Measurements from ENCODE around the gene CLEC18A.

Gene CLEC18A

DNA sequence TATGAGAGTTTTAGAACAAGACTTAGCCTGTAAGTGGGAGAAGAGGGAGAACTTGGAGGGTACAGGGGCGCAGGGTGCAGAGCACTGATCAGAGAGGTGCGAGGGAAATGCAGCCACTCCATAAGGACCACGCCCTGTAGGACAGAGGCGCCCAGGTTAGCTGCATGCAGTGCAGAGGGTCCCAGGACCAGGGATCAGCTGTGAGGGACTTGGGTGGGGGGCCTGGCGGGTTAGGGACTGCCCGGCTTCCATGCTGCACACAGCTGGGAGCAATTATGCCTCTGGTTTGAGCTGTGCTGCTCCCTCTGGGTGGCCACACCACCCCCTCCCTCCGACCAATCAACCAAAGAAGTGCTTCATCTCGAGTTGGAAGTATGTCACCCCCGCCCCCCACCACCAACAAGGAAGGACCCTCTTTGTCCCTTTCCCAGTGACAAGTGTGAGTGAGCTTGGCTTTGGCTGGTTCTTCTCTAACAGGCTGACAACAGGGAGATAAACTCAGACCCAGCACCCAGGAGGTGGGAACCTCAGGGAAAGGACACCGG is 22.2 kb upstream of the CLEC18A start:
- no peak for DNase-seq
- in situ Hi-C loops (cut with MboI; ENCODE audit: low pct_unique_long_range_greater_than_20kb, low sequenced_read_pairs): no loop called here

DNA sequence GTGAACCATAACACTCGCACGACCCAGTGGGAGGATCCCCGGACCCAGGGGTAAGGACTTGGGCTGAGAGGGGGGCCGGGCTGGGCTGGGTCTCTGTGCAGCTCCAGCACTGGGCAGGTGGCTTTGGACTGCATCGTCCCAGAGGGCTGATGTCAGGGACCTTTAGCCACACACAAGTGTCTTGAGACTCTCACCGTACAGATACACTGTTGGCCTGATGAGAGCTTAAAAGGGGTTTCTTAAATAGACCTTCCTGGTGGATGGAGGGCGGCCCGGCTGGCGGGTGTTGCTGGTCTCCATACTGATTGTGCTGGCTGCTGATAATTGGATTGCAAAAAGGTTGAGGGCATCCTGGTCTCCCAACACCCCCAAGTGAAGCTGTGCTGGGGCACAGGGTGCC is 21.7 kb upstream of the CLEC18A start:
- in situ Hi-C loops (cut with MboI; ENCODE audit: low pct_unique_long_range_greater_than_20kb, low sequenced_read_pairs): no loop called here
- DNase-seq: no peak

DNA sequence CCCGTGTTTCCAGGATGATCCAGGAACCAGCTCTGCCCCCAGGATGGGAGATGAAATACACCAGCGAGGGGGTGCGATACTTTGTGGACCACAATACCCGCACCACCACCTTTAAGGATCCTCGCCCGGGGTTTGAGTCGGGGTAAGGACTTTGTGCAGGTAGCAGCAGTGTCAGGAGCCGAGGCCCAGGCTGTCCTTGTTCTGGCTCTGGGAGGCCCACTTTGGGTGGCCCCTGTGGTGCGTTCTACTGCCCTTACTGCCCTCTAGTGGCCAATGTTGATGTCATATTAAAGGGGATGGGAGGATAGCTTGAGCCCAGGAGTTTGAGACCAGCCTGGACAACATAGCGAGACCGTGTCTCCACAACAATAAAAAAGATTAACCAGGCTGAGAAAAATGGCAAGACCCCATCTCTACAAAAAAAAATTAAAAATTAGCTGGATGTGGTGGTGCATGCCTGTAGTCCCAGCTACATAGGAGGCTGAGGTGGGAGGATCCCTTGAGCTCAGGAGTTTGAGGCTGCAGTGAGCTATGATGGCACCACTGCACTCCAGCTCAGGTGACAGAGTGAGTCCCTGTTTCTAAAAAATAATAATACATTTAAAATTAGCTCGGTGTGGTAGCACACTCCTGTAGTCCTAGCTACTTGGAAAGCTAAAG is 20.9 kb upstream of the CLEC18A start:
- DNase-seq: peak; percentile 65
- in situ Hi-C loops (cut with MboI; ENCODE audit: low pct_unique_long_range_greater_than_20kb, low sequenced_read_pairs): no loop called here

DNA sequence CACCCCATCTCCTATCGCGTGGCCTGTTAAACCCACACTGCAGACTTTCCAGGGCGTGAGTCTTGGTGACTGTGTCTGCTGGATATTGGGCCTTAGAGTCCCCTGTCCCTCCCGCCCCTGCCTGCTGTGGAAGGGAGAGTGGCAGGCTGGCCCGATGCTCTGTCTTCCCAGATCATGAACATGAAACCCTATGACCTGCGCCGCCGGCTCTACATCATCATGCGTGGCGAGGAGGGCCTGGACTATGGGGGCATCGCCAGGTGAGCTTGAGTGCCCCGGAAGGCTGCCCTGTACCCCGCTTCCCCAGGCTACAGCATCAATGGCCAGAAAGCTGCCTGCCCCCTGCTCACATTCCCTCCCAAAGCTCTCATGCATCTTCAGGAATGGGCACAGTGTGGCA is 19.5 kb upstream of the CLEC18A start:
- in situ Hi-C loops (cut with MboI; ENCODE audit: low pct_unique_long_range_greater_than_20kb, low sequenced_read_pairs): no loop called here
- DNase-seq: no peak

DNA sequence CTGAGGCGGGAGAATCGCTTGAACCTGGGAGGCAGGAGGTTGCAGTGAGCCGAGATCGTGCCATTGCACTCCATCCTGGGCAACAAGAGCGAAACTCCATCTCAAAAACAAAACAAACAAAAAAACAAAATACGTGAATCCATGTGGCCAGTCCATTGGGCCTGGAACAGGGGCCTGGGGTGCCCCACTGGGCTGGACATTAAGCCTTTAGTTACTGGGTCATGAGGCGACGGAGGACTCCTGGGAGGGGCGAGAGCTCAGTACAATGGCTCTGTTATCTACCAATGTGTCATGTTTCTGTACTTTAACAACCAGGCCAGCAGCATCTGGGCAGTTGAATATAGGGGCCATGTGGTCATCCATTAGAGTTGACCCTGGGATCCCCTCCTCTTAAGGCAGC is 18.9 kb upstream of the CLEC18A start:
- no peak for DNase-seq
- in situ Hi-C loops (cut with MboI; ENCODE audit: low pct_unique_long_range_greater_than_20kb, low sequenced_read_pairs): no loop called here

DNA sequence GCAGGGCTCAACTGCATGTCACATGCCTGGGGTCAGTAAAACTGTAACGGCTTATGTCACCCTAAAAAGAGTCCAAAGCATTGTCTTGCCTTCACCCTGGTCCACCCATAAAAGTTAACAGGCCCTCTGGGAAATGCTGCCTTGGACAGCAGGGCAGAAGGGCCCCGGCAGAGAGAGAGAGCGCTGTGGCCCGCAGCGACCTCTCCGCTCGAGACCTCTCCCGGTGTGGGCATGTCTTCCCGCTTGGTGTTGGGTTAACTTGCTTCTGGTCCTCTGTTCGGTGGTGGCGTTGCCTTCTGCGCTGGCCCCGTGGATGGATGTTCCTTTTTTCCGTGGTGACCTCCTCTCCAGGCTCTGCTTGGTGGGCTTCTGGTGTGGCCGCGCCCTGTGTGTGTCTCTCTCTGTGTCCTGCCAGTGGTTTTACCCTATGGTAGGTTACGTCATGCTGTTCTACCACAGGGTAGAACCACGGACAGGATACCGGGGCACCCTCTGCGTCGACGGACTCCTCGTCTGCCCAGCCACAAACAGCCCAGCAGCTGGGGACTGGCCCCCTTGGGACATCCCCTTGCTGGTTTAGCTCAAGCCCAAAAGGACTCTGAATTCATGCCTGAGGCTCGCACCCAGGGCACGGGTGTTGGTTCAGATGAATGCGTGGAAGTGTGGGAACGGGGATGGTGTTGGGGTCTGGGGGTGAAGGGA is 18.3 kb upstream of the CLEC18A start:
- no peak for DNase-seq
- in situ Hi-C loops (cut with MboI; ENCODE audit: low pct_unique_long_range_greater_than_20kb, low sequenced_read_pairs): no loop called here

DNA sequence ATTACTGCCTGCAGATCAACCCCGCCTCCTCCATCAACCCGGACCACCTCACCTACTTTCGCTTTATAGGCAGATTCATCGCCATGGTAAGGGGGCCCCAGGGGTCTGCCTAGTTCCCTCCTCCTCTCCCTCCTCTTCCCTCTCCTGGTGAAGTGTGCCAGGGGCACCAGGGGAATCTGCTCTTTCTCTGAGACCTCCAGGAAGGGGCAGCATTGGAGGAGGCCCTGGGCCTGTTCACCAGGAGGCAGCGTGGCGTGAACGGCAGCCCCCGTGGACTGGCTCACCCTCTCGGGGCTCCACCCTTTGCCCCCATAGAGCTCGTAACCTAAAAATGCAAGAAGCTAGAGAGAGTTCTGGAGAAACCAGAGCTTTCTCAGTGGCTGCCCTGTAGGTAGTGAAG is 17.1 kb upstream of the CLEC18A start:
- in situ Hi-C loops (cut with MboI; ENCODE audit: low pct_unique_long_range_greater_than_20kb, low sequenced_read_pairs): no loop called here
- DNase-seq: no peak

DNA sequence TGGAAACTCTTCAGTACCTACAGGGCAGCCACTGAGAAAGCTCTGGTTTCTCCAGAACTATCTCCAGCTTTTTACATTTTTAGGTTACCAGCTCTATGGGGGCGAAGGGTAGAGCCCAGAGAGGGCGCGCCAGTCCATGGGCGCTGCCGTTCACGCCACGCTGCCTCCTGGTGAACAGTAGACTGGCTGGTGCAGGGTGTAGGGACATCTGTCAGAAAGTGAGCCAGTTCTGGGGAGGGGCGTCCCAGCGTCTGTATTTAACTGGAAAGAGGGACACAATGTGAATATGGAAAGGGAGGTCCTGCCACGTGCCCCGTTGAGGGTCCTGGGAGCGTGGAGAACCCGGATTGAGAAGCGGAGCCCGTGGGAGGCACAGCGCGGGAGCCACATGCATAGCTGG is 16.4 kb upstream of the CLEC18A start:
- in situ Hi-C loops (cut with MboI; ENCODE audit: low pct_unique_long_range_greater_than_20kb, low sequenced_read_pairs): no loop called here
- no peak for DNase-seq

DNA sequence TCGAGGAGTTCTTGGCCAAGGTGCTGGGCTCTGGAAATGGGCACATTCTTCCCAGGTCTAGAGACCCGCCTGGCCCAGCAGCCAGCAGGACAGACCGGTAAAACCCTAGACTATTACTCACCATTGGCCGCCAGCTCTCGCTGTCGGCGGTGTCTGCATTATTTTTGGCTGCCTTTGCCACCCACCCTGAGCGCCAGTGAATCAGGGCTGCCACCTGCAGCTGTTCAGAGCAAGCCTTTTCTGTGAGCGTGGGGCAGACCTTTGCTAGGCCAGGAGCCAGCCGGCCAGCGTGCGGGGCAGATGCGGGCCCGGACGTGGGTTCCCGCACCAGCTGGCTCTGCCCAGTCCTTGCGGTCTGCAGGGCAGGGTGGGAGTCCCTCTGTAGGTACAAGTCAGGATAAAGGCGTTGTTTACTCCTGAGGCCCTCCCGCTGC is 15.8 kb upstream of the CLEC18A start:
- no peak for DNase-seq
- in situ Hi-C loops (cut with MboI; ENCODE audit: low pct_unique_long_range_greater_than_20kb, low sequenced_read_pairs): no loop called here

DNA sequence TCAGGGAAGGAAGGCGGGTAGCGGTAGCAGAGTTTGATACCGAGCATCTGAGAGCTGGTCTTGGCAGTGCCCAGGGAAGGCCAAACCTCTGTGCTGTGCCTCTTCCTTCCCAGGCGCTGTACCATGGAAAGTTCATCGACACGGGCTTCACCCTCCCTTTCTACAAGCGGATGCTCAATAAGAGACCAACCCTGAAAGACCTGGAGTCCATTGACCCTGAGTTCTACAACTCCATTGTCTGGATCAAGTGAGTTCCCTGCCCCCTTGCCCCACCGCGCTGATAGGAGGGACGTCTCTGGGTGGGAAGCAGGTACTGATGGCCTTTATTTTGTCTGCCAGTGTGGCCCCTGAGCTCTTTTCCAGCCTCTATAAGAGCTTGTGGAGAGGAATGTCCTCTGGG is 15.4 kb upstream of the CLEC18A start:
- DNase-seq: no peak
- in situ Hi-C loops (cut with MboI; ENCODE audit: low pct_unique_long_range_greater_than_20kb, low sequenced_read_pairs): no loop called here

DNA sequence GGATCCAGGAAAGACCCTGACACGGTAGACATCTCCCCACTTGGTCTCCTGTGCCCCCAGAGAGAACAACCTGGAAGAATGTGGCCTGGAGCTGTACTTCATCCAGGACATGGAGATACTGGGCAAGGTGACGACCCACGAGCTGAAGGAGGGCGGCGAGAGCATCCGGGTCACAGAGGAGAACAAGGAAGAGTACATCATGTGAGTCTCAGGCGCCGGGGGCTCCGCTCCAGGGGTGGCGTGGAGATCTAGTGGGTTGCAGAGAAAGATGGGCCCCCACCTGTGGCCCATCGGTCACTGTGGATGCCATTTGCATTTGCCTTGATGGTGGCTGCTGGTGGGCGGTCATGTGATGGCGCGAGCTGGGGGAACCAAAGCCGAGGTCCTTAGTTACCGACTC is 14.9 kb upstream of the CLEC18A start:
- DNase-seq: no peak
- in situ Hi-C loops (cut with MboI; ENCODE audit: low pct_unique_long_range_greater_than_20kb, low sequenced_read_pairs): no loop called here

DNA sequence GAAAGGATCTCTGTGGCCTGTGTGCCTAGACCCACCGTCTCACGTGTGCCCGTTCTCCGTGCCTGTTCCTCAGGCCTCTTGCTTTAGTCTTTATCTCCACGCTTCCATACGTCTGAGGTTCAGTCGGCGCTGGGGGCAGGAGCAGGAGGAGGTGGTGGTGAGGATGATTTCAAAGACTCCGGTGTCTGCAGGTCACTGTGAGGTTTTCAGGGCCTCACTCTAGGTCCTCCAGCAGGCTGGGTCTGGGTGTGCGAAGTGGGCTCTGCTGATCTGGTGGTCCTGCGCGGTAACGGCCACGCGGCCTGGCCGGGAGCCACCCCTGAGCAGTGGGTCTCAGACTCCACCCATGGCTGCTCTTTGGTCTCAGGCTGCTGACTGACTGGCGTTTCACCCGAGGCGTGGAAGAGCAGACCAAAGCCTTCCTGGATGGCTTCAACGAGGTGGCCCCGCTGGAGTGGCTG is 14.4 kb upstream of the CLEC18A start:
- DNase-seq: no peak
- in situ Hi-C loops (cut with MboI; ENCODE audit: low pct_unique_long_range_greater_than_20kb, low sequenced_read_pairs): no loop called here

DNA sequence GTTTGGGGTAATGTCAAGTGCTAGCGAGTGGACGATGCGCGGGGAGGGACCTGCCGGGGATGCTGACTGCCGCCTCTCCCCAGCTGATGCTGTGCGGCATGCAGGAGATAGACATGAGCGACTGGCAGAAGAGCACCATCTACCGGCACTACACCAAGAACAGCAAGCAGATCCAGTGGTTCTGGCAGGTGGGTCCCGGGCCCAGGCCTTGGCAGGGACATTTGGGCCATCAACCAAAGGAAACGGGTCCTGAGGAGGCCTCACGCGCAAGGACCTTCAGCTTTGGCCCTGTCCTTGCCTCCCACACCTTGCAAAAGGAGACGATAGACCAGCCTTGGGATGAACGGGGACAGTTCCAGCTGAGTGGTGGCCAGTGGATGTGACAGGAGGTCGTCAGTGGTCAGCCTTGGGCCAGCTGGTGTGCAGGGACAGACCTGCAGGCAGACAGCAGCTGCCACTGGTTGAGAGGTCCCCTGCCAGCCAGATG is 13.6 kb upstream of the CLEC18A start:
- in situ Hi-C loops (cut with MboI; ENCODE audit: low pct_unique_long_range_greater_than_20kb, low sequenced_read_pairs): no loop called here
- no peak for DNase-seq

DNA sequence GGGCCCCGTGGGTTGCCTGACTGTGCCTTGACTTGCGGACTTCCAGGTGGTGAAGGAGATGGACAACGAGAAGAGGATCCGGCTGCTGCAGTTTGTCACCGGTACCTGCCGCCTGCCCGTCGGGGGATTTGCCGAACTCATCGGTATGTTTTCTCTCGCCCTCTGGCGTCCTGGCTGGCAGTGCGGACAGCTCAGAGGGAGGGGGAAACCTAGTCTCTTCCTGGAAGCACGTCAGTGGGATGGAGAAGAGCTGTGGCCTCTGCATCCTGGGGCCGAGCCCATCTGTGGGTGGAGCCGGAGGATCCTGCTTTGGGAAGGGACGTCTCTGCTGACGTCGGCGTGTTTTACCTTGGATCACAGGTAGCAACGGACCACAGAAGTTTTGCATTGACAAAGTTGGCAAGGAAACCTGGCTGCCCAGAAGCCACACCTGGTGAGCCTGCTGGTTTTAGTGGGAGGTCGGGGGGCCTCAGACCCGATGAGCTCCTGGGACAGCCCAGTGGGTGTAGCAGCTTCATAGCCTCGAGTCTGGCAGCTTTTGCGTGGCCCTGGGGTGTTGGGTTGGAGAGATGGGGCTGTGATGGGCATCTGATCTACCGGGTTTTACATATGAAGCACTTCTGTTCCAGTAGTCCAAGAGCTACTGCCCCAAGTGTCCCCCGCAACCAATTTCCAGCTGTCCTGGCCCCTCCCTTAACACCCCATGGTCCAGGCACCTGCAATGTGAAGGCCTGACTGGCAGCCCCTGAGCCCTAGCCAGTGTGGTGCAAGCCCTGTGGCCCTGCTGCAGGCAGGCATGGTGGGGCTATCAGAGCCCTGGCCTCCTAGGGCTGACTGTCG is 11.9 kb upstream of the CLEC18A start:
- in situ Hi-C loops (cut with MboI; ENCODE audit: low pct_unique_long_range_greater_than_20kb, low sequenced_read_pairs): no loop called here
- DNase-seq: no peak

DNA sequence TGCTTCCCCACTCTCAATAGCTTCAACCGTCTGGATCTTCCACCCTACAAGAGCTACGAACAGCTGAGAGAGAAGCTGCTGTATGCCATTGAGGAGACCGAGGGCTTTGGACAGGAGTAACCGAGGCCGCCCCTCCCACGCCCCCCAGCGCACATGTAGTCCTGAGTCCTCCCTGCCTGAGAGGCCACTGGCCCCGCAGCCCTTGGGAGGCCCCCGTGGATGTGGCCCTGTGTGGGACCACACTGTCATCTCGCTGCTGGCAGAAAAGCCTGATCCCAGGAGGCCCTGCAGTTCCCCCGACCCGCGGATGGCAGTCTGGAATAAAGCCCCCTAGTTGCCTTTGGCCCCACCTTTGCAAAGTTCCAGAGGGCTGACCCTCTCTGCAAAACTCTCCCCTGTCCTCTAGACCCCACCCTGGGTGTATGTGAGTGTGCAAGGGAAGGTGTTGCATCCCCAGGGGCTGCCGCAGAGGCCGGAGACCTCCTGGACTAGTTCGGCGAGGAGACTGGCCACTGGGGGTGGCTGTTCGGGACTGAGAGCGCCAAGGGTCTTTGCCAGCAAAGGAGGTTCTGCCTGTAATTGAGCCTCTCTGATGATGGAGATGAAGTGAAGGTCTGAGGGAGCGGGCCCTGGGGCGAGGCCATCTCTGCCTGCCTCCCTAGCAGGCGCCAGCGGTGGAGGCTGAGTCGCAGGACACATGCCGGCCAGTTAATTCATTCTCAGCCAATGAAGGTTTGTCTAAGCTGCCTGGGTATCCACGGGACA is 11.1 kb upstream of the CLEC18A start:
- no peak for DNase-seq
- in situ Hi-C loops (cut with MboI; ENCODE audit: low pct_unique_long_range_greater_than_20kb, low sequenced_read_pairs): no loop called here

DNA sequence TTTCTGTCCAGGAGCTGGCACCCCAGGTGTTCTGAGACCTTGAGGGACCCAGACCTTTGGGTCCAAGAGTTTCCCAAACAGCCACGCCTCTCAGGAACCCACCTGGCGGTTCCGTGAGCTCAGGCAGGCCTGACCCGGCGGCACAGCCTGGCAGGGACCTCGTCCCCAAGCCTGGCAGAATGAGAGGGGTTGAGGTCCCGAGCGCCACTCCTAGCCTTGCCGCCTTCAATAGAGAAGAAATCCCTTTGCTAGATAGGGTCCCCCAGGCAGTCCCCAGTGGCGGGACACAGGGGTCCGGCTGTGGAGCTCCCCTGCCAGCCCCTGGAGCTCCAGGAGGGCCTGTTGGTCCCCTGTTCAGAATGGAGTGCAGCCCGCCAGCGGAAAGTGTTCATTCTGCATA is 10.5 kb upstream of the CLEC18A start:
- in situ Hi-C loops (cut with MboI; ENCODE audit: low pct_unique_long_range_greater_than_20kb, low sequenced_read_pairs): no loop called here
- DNase-seq: no peak

DNA sequence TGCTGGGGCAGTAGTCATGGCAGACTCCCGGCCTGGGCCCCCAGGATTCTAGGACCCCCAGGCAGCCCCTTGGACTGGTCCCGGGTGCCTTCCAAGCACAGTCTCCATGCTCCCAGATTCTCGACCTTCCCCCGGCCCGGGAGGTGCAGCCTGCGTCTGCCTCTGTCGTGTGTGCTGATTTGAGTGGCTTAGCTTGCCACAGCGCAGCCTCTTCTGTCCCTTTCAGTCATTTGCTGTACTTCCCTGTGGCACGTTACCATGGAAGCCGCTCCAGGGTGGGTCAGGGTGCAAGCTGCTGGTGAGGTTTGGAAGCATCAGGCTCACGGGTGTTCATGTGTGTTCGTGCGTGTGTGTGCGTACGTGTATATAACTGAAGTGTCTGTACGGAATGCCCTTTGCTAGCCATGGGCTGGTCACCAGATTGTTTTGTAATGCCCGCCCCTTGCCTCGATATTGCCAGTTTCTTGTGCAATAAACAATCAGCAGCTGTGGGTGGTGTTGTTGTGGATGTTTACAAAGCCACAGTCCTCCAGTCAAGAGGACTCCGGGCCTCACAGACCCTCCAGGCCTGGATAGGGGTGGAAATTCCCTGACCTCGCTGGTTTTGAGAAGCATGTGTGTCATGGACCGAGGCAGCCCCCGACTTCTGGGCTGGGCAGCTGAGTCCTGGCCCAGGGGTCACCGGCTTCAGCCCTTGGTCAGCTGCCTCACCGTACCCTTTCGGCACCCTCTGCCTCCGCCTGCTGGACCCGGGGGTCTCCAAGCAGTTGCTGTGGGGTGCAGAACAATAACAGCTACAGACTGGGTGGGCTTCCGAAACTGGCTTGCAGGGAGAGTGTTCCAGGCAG is 9.7 kb upstream of the CLEC18A start:
- in situ Hi-C loops (cut with MboI; ENCODE audit: low pct_unique_long_range_greater_than_20kb, low sequenced_read_pairs): no loop called here
- no peak for DNase-seq

DNA sequence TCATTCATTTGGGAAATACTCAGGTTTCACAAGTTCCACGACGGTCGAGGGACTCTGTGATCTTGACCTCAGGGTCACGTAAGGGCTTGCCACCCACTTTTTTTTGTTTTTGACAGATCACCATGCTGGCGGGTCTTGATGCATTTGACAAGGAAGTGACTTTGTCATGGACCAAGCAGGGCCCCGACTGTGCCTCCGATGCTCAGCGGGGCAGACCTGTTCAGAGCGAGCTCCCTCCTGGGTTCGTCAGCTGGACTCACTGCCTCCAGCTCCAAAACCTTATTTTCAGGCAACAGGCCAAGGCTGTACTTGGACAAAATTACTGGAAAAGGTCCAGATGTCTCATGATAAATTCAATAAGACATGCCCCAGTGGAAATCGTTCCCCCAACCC is 9.0 kb upstream of the CLEC18A start:
- no peak for DNase-seq
- in situ Hi-C loops (cut with MboI; ENCODE audit: low pct_unique_long_range_greater_than_20kb, low sequenced_read_pairs): no loop called here
